GM13977 (cell line): Measurements from ENCODE around the gene HOXB6.
A peak's percentile ranks its signal among the peaks of the same experiment; 100 is the strongest.

Experiments used
- DNase-seq: peaks from one replicate; pipeline ENCODE4 v3.0.0; 2012; ENCODE audit warnings: low spot score
- CTCF ChIP-seq: IDR thresholded peaks from 2 replicates; pipeline ENCODE4 v1.5.1; 2012; ENCODE audit warnings: mild to moderate bottlenecking, control low read depth; ENCODE audit not compliant: insufficient read depth; ENCODE audit errors: extremely low read depth, missing control alignments
- in situ Hi-C: fragments of 300-500 bp; cut with MboI; formaldehyde crosslinking; loops from one replicate; pipeline ENCODE4 v1.12.0; 2022; ENCODE audit warnings: low sequenced_read_pairs, low pct_unique_long_range_greater_than_20kb, mixed read lengths, inconsistent platforms; ENCODE audit not compliant: unreplicated experiment

HOXB6 gene

GRCh38 chr17:48634493-48635208 is 29.9 kb upstream of the HOXB6 start:
- no peak for DNase-seq
- in situ Hi-C loops, result no loop called here
- TF ChIP-seq CTCF, result no peak

- no peak for TF ChIP-seq CTCF
- in situ Hi-C loops, result no loop called here
- DNase-seq, result no peak
These were observed 28.5 kb upstream of the HOXB6 start for GRCh38 chr17:48633266-48633677.

GRCh38 chr17:48632579-48633265 is 27.9 kb upstream of the HOXB6 start:
- in situ Hi-C loops, result no loop called here

GRCh38 chr17:48631693-48632578 is 27.1 kb upstream of the HOXB6 start:
- peak; percentile 82 for DNase-seq
- TF ChIP-seq CTCF, result peak; percentile 4
- in situ Hi-C loops, result no loop called here

More at GRCh38 chr17:48632579-48633265, 27.9 kb upstream of the HOXB6 start:
- no peak for TF ChIP-seq CTCF
- no peak for DNase-seq

GRCh38 chr17:48630925-48631692 is 26.3 kb upstream of the HOXB6 start:
- in situ Hi-C loops, result no loop called here
- no peak for TF ChIP-seq CTCF
- no peak for DNase-seq
